CD4-positive, CD25-positive, alpha-beta regulatory T cell (primary cell): ENCODE results near the gene GNAI2. TPM values are rescaled to one million over a fixed set of nuclear protein-coding genes. Genes with fewer than 3 reads are reported as not detected.
"Not testable (repeated sequence)": the region's sequence is repeated elsewhere in the genome, so short reads cannot be mapped to it uniquely, and the experiment has no call there.

Experiments
- ATAC-seq, 2 donors: fragments of 150-1000 bp; cut with Tn5 transposase; one replicate each; pipeline ENCODE4 v1.10.0; 2021; ENCODE audit warnings: low read depth in 2 of 2, moderate number of reproducible peaks in 2 of 2, moderate library complexity in 1 of 2
- DNase-seq, 3 donors: peaks; one replicate each; pipeline versions ENCODE4 v3.0.0 to v3.0.0-alpha.2; 2012 to 2022; ENCODE audit warnings: mixed read lengths in 1 of 3
- H3K27ac ChIP-seq: one replicate; pipeline ENCODE4 v1.7.0; 2013; ENCODE audit warnings: mild to moderate bottlenecking, low read length; ENCODE audit not compliant: insufficient read depth, poor library complexity, severe bottlenecking
- H3K27me3 ChIP-seq: one replicate; pipeline ENCODE4 v1.7.0; 2013; ENCODE audit warnings: low read length; ENCODE audit not compliant: control insufficient read depth, insufficient read depth
- H3K36me3 ChIP-seq: one replicate; pipeline ENCODE4 v1.7.0; 2013; ENCODE audit warnings: mild to moderate bottlenecking, low read length, moderate library complexity; ENCODE audit not compliant: control insufficient read depth, insufficient read depth
- H3K4me1 ChIP-seq: 2 replicates; pipeline ENCODE4 v1.7.0; 2013; ENCODE audit warnings: mild to moderate bottlenecking, low read length; ENCODE audit not compliant: insufficient read depth, control insufficient read depth, poor library complexity, severe bottlenecking
- H3K4me3 ChIP-seq: one replicate; pipeline ENCODE4 v1.7.0; 2013; ENCODE audit warnings: low read depth, mild to moderate bottlenecking, low read length, moderate library complexity
- H3K9me3 ChIP-seq, 2 experiments: 1 replicate in 1 of 2; 2 replicates in 1 of 2; pipeline ENCODE4 v1.7.0; 2013; ENCODE audit warnings: low read length in 2 of 2, mild to moderate bottlenecking in 1 of 2, moderate library complexity in 1 of 2; ENCODE audit not compliant: control insufficient read depth in 2 of 2
- H3K27ac Mint-ChIP-seq, 3 donors: one replicate each; pipeline ENCODE4 v1.8.0; 2020 to 2022; ENCODE audit warnings: mild to moderate bottlenecking in 3 of 3, mixed read lengths in 3 of 3, moderate library complexity in 2 of 3
- H3K27me3 Mint-ChIP-seq: one replicate; pipeline ENCODE4 v1.8.0; 2022; ENCODE audit warnings: mild to moderate bottlenecking, mixed read lengths
- H3K36me3 Mint-ChIP-seq: one replicate; pipeline ENCODE4 v1.8.0; 2020; ENCODE audit warnings: mixed read lengths
- H3K4me1 Mint-ChIP-seq, 4 donors: one replicate each; pipeline ENCODE4 v1.8.0; 2020 to 2022; ENCODE audit warnings: mixed read lengths in 4 of 4, mild to moderate bottlenecking in 1 of 4
- H3K4me3 Mint-ChIP-seq, 4 donors: one replicate each; pipeline ENCODE4 v1.8.0; 2020 to 2022; ENCODE audit warnings: mild to moderate bottlenecking in 4 of 4, mixed read lengths in 4 of 4, moderate library complexity in 3 of 4
- H3K9me3 Mint-ChIP-seq, 7 donors: one replicate each; pipeline ENCODE4 v1.8.0; 2020 to 2022; ENCODE audit warnings: mixed read lengths in 7 of 7, mild to moderate bottlenecking in 3 of 7, moderate library complexity in 2 of 7
- polyA plus RNA-seq, 4 donors: library from polyadenylated mRNA; unstranded; fragments of 300-500 nt; fragmentation: Illumina TruSeq; gene quantifications; one replicate each; pipeline ENCODE4 v1.2.3, GENCODE V29; 2021
- total RNA-seq: library from RNA; stranded (reverse); gene quantifications from one replicate; pipeline ENCODE4 v1.2.3, GENCODE V29; 2022

The GNAI2 gene
- total and polyA plus RNA-seq, 5 donors from 2014 or later: 373 to 696 (median 572) TPM

DNA sequence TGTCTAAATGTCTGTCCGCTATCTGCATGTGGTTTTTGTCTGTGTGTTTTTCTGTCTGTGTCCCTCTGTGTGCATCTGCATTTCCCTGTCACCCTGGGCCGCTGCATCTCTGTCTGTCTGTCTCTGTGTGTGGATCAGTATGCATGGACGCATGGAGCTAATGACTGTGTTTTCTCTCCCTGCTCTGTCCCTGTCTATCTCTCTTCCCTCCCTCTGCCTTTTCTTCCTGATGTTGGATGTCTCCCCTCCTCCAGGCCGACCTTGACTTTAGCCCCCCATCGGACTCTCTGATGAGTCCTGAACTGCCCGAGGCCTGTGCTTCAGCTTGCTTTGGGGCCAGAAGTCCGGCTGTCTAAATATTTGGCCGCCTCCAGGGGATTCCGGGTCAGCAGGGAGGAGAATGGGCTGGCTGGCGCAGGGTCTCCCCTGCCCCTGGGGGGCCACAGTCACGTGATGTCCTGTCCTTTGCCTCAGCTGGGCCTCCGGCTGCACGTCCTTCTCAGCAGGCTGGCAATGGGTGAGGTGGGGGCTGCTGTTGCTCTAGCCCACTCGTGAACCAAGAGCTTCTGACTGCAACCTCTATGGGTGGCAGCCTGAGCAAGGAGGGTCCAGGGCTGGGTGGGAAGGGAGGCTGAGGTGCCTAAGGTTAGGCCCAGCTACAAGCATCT, 27.2 kb upstream of the GNAI2 start:
- DNase-seq: no peak
- H3K27ac Mint-ChIP-seq: no peak overlapping the region
- ATAC-seq: no peak
- H3K27me3 ChIP-seq: peaks cover 6% of the 10 kb centered on the region
- no peaks in the 10 kb centered on the region for H3K9me3 ChIP-seq
- H3K36me3 Mint-ChIP-seq: no peaks in the 10 kb centered on the region
- H3K9me3 Mint-ChIP-seq: peaks cover 0 to 2% (median 0%) of the 10 kb centered on the region in 7 donors
- H3K4me3 Mint-ChIP-seq: no peak overlapping the region
- H3K36me3 ChIP-seq: no peaks in the 10 kb centered on the region
- peaks cover 27% of the 10 kb centered on the region for H3K27me3 Mint-ChIP-seq
- H3K27ac ChIP-seq: no peak overlapping the region
- H3K4me3 ChIP-seq: no peak overlapping the region
- H3K4me1 Mint-ChIP-seq: peaks cover 0 to 5% (median 0%) of the 10 kb centered on the region in 4 donors
- H3K4me1 ChIP-seq: peaks cover 8% of the 10 kb centered on the region

DNA sequence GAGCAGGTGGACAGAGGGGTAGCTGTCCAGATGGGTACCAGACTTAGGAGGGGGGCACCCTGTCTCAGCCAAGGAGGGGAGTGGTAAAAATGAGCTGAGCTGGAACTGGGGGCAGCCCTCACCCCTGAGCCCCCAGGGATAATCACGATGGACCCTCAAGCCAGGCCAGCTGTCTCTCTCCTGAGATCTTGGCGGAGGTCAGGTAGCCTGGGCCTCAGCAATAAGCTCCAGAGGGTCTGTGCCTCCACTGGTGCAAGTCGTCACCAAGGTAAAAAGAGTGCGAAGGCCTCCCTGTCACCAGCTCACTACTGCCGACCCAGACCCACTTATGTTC, 25.9 kb upstream of the GNAI2 start:
- peaks cover 18% of the 10 kb centered on the region for H3K27me3 Mint-ChIP-seq
- Histone ChIP-seq H3K27me3 (peaks cover 6% of the 10 kb centered on the region), H3K9me3 (no peaks in the 10 kb centered on the region), H3K36me3 (no peaks in the 10 kb centered on the region), H3K27ac (no peak overlapping the region), H3K4me3 (no peak overlapping the region), H3K4me1 (peaks cover 8% of the 10 kb centered on the region)
- H3K36me3 Mint-ChIP-seq: no peaks in the 10 kb centered on the region
- no peak for ATAC-seq
- no peak overlapping the region for H3K4me3 Mint-ChIP-seq
- no peak overlapping the region for H3K27ac Mint-ChIP-seq
- H3K4me1 Mint-ChIP-seq: peaks cover 0 to 3% (median 0%) of the 10 kb centered on the region in 4 donors
- DNase-seq: no peak
- peaks cover 0 to 2% (median 0%) of the 10 kb centered on the region in 7 donors for H3K9me3 Mint-ChIP-seq

DNA sequence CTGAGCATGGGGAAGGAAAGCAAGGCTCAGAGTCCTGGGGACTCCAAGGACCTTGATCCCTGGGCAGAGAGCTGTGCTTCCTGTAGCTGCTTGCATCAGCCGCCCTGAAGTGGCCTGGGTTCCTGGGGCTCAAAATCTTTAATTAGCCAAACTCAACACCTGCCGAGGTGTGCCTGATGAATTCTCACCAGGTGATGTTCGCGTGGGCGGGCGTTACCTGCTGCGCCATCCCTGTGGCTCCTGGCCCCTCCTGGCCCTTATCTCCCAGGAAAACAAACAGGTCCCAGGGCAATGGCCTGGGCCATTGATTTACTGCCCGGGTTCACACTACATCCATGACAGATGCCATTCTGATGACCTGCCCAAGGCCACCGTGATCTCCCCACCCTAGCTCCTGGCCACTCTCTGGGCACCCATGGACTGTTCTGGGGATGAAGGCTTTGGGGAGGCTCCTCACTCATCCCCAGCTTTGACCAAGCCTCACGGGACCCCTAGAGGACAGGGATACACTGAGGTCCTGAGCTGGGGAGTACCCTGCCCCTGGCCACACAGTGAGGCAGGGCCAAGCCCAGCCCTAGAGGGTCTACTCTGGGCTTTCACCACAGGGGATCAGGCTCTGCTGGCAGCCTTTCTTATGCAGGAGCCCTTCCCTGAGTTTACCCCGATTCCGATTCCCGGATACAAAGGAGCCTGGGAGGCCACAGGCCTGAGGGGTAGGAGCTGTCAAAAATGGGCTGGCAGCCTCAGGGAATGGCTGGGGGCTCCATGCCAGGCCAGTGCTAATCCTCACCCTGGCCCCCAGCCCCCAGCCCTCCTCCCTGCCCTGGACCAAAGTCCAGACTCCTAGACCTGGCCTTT, 25.3 kb upstream of the GNAI2 start:
- DNase-seq (no peak), ATAC-seq (no peak)
- peaks cover 2% of the 10 kb centered on the region for H3K4me1 ChIP-seq
- no peak overlapping the region for H3K4me3 Mint-ChIP-seq
- H3K9me3 Mint-ChIP-seq: peaks cover 0 to 2% (median 0%) of the 10 kb centered on the region in 7 donors
- H3K9me3 ChIP-seq: no peaks in the 10 kb centered on the region
- H3K4me3 ChIP-seq: no peak overlapping the region
- H3K36me3 Mint-ChIP-seq: no peaks in the 10 kb centered on the region
- H3K27me3 Mint-ChIP-seq: peaks cover 22% of the 10 kb centered on the region
- H3K36me3 ChIP-seq: no peaks in the 10 kb centered on the region
- peaks cover 6% of the 10 kb centered on the region for H3K27me3 ChIP-seq
- peaks cover 0 to 3% (median 0%) of the 10 kb centered on the region in 4 donors for H3K4me1 Mint-ChIP-seq
- H3K27ac Mint-ChIP-seq: no peak overlapping the region
- H3K27ac ChIP-seq: no peak overlapping the region

- DNase-seq, H3K27me3 ChIP-seq, H3K4me1 ChIP-seq, H3K4me3 ChIP-seq, H3K36me3 ChIP-seq, H3K9me3 Mint-ChIP-seq, H3K27ac ChIP-seq, H3K9me3 ChIP-seq, H3K4me3 Mint-ChIP-seq, H3K4me1 Mint-ChIP-seq, H3K36me3 Mint-ChIP-seq, ATAC-seq, H3K27ac Mint-ChIP-seq: not testable (repeated sequence)
- peaks cover 18% of the 10 kb centered on the region for H3K27me3 Mint-ChIP-seq
Measured at GRCh38 chr3:50211368-50211717, 24.7 kb upstream of the GNAI2 start.

GRCh38 chr3:50211930-50212329, 24.1 kb upstream of the GNAI2 start:
- H3K27ac ChIP-seq: no peak overlapping the region
- H3K4me3 Mint-ChIP-seq: no peak overlapping the region
- H3K27me3 ChIP-seq: peaks cover under 1% of the 10 kb centered on the region
- no peak for ATAC-seq
- H3K4me1 Mint-ChIP-seq: no peaks in the 10 kb centered on the region
- no peak overlapping the region for H3K27ac Mint-ChIP-seq
- H3K27me3 Mint-ChIP-seq: peaks cover 12% of the 10 kb centered on the region
- H3K36me3 Mint-ChIP-seq: no peaks in the 10 kb centered on the region
- peaks cover 0 to 2% (median 0%) of the 10 kb centered on the region in 7 donors for H3K9me3 Mint-ChIP-seq
- no peak overlapping the region for H3K4me3 ChIP-seq
- H3K9me3 ChIP-seq: no peaks in the 10 kb centered on the region
- H3K4me1 ChIP-seq: no peaks in the 10 kb centered on the region
- DNase-seq: no peak
- no peaks in the 10 kb centered on the region for H3K36me3 ChIP-seq

DNA sequence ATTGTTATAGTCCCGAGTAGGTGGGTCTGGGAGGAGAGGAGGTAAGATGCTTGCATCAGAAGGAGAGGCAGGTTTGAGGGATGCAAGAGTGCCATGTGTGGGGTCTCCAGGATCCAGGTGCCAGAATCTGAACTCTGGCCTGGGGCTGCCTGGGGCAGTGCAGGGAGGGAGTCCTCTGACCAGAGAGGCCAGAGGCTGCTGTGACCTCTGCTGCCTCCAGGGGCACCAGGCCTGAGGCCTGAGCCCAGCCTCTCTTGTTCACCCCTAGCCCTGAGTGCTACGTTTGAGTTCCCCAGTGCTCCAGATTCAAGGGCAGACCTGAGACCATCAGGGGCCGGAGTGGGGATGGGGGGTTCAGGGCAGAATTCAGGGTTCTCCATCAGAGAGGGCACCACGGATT, 23.5 kb upstream of the GNAI2 start:
- ATAC-seq (no peak), DNase-seq (no peak)
- peaks cover 0 to 2% (median 0%) of the 10 kb centered on the region in 7 donors for H3K9me3 Mint-ChIP-seq
- no peaks in the 10 kb centered on the region for H3K4me1 Mint-ChIP-seq
- peaks cover 9% of the 10 kb centered on the region for H3K27me3 Mint-ChIP-seq
- no peak overlapping the region for H3K27ac Mint-ChIP-seq
- no peaks in the 10 kb centered on the region for H3K4me1 ChIP-seq
- no peak overlapping the region for H3K4me3 ChIP-seq
- H3K4me3 Mint-ChIP-seq: no peak overlapping the region
- no peaks in the 10 kb centered on the region for H3K27me3 ChIP-seq
- H3K27ac ChIP-seq: no peak overlapping the region
- H3K9me3 ChIP-seq: no peaks in the 10 kb centered on the region
- H3K36me3 ChIP-seq: no peaks in the 10 kb centered on the region
- H3K36me3 Mint-ChIP-seq: no peaks in the 10 kb centered on the region

DNA sequence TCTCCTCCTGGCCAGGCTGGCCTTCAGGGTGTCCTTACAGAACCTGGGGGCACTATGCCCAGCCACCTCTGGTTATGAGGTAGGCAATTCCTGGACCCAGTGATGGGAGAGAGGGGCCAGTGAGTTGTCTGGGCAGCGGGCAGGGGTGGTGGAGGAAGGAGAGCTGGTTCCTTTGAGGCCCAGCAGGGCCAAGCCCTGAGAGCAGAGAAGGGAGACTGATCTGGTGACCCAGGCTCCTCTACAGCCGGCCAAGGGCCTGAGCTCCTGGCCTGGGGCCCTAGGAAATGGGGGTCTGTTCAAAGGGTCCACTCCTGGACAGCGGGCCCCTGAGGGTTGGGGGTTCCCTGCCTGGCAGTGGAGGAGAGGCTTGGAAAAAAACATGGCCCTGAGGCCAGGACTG, 23.0 kb upstream of the GNAI2 start:
- H3K4me3 ChIP-seq: no peak overlapping the region
- no peaks in the 10 kb centered on the region for H3K36me3 ChIP-seq
- H3K36me3 Mint-ChIP-seq: no peaks in the 10 kb centered on the region
- no peak overlapping the region for H3K4me3 Mint-ChIP-seq
- no peaks in the 10 kb centered on the region for H3K4me1 ChIP-seq
- H3K27ac Mint-ChIP-seq: no peak overlapping the region
- DNase-seq (no peak), ATAC-seq (no peak)
- H3K27ac ChIP-seq: no peak overlapping the region
- no peaks in the 10 kb centered on the region for H3K9me3 ChIP-seq
- H3K27me3 ChIP-seq: no peaks in the 10 kb centered on the region
- no peaks in the 10 kb centered on the region for H3K4me1 Mint-ChIP-seq
- H3K27me3 Mint-ChIP-seq: peaks cover 4% of the 10 kb centered on the region
- H3K9me3 Mint-ChIP-seq: peaks cover 0 to 2% (median 0%) of the 10 kb centered on the region in 7 donors

DNA sequence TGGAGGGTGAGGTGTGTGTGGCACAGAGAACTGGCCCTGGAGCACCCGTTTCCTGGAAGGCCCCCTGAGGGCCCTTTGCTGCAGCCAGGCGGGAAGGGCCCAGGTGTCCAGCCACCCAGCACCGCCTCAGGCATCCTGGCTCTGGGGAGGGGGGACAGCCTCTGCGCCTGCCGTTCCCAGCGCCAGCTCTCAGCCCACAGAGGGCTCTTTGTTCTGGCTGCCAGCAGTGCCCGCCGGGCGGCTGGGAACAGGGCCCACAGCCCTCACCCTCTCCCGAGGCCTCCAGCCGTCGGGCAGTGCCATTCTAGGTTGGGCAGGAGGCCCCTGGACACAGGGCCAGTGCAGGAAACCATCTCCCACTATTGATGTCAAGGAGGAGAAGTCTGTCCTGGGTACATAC, 22.6 kb upstream of the GNAI2 start:
- peaks cover 4% of the 10 kb centered on the region for H3K27me3 Mint-ChIP-seq
- DNase-seq: no peak
- no peak overlapping the region for H3K4me3 ChIP-seq

More for the DNA sequence above, 22.6 kb upstream of the GNAI2 start:
- no peaks in the 10 kb centered on the region for H3K9me3 ChIP-seq
- H3K4me3 Mint-ChIP-seq: no peak overlapping the region
- ATAC-seq: no peak
- H3K27me3 ChIP-seq: no peaks in the 10 kb centered on the region
- no peaks in the 10 kb centered on the region for H3K36me3 ChIP-seq
- H3K4me1 ChIP-seq: no peaks in the 10 kb centered on the region
- H3K4me1 Mint-ChIP-seq: no peaks in the 10 kb centered on the region
- no peak overlapping the region for H3K27ac Mint-ChIP-seq
- no peaks in the 10 kb centered on the region for H3K36me3 Mint-ChIP-seq
- peaks cover 0 to 2% (median 0%) of the 10 kb centered on the region in 7 donors for H3K9me3 Mint-ChIP-seq
- H3K27ac ChIP-seq: no peak overlapping the region
